Jurkat, Clone E6-1 (cell line): ENCODE data around the gene HECTD2.
A peak's percentile ranks its signal among the peaks of the same experiment; 100 is the strongest.
"Not testable (repeated sequence)": the region's sequence is repeated elsewhere in the genome, so short reads cannot be mapped to it uniquely, and the experiment has no call there.

ENCODE experiments used
- DNase-seq: peaks from one replicate; pipeline ENCODE4 v3.0.0-alpha.2; 2011; ENCODE audit warnings: low read depth, low spot score
- H3K4me3 ChIP-seq: 2 replicates; pipeline ENCODE4 v1.5.1; 2011; ENCODE audit warnings: mild to moderate bottlenecking, low read length, control low read depth, moderate library complexity

The HECTD2 gene

DNA sequence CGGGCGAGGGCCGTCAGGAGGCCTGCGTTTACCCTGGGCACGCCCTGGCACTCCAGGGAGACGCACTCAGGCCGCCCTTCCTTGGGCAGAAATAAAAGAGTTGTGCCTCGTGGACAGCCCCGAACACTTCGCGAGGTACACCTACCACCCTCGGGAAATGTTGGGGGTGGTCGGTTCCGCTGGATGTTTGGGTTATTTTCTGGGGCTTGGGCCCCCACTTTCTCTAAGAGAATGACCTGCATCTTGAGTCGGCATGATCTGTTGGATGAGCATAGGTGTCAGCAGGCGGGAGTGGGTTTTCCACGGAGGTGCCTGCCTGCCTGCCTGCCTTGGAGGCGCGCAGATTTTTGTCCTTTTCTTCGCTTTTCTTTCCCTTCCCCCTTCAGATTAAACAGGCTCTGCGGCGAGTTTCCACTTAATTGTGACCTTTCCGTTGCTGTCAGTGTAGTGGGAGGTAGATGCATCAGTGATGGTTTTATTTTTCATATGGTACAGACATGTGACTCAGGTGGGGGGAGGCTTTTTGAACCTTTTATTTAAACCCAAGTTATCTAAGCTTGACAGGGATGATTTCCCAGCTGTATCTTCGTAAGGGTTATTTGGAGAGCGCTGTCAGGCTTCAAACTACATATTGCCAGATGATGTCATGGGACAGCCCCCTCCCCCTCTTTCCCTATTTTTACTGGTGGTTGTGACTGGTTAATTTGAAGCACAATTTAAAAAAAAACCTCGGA, 661 bp downstream of the HECTD2 start:
- H3K4me3 ChIP-seq, result peak overlapping the region; percentile 53
- no peak for DNase-seq

- no peak overlapping the region for H3K4me3 ChIP-seq
- DNase-seq, result no peak
Measured at GRCh38 chr10:91411621-91412020, 1.5 kb downstream of the HECTD2 start.

GRCh38 chr10:91412354-91413087, 2.4 kb downstream of the HECTD2 start:
- no peak overlapping the region for H3K4me3 ChIP-seq
- DNase-seq, result no peak

GRCh38 chr10:91415816-91416215, 5.7 kb downstream of the HECTD2 start:
- DNase-seq, result peak; percentile 57

GRCh38 chr10:91416339-91416855, 6.3 kb downstream of the HECTD2 start:
- H3K4me3 ChIP-seq, result no peak overlapping the region
- DNase-seq, result no peak

More at GRCh38 chr10:91415816-91416215, 5.7 kb downstream of the HECTD2 start:
- H3K4me3 ChIP-seq, result no peak overlapping the region

- no peak overlapping the region for H3K4me3 ChIP-seq
- no peak for DNase-seq
Measured at GRCh38 chr10:91418416-91418815, 8.3 kb downstream of the HECTD2 start.

GRCh38 chr10:91420868-91421267, 10.7 kb downstream of the HECTD2 start:
- DNase-seq, result no peak
- H3K4me3 ChIP-seq, result no peak overlapping the region

DNA sequence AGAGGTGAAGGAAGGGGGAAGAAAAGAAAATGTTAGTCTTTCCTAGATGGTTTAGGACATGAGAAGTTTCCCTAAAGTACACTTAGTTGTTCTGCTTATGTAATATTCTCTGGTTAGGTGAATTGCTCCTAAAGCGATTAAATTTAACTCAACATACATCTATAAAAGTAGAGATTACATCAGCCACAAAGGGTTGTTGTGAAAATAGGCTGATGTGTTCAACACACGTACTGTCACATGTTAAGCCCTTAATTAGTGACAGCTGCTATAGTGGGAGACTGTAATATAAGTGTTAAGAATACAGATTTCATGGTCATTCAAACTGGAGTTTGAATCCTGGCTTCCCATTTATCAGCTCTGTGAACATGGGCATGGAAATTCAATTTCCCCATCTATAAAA, 12.8 kb downstream of the HECTD2 start:
- H3K4me3 ChIP-seq, result no peak overlapping the region
- DNase-seq, result no peak

- no peak for DNase-seq
- H3K4me3 ChIP-seq, result no peak overlapping the region
Measured at GRCh38 chr10:91424016-91424415, 13.9 kb downstream of the HECTD2 start.

DNA sequence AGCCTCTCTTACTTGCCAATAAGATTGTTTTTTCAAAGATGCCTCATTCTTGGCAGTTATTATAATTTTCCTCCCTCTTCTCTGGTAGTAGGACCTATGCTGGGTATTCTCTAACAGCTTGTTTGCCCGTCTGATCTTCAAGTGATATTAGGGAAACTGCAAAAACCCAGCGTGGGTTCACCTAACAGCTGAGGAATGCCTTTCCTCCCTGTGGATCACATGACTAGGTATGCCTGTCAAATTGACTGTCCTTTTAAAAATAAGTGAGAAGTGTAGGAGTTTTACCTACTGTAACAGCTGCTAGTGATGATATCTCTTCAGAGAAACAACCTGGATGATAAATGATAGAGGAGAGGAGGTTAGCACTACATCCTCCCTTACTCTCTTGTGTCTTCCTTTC, 22.0 kb downstream of the HECTD2 start:
- DNase-seq, result no peak
- no peak overlapping the region for H3K4me3 ChIP-seq

DNA sequence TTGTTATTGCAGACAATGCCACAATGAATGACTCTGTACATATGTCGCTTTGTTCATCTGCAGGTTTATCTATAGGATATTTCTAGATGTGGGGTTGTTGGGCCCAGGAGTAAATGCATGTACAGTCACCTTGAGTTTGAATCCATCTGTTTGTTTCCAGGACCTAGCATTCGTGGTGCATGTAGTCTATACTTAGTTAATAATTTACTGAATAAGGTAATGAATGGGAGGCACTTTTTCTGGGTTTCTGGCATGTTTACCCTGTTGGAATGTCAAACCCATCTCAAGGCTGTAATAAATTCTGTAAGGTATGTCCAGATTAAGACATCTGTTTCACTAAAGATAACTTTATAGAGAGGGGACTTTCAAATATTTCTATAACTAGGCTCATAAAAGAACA, 23.5 kb downstream of the HECTD2 start:
- H3K4me3 ChIP-seq, result no peak overlapping the region
- no peak for DNase-seq

- no peak overlapping the region for H3K4me3 ChIP-seq
- DNase-seq, result no peak
Measured at GRCh38 chr10:91434041-91434440, 23.9 kb downstream of the HECTD2 start.

- no peak overlapping the region for H3K4me3 ChIP-seq
- DNase-seq, result no peak
Measured at GRCh38 chr10:91435241-91435640, 25.1 kb downstream of the HECTD2 start.

DNA sequence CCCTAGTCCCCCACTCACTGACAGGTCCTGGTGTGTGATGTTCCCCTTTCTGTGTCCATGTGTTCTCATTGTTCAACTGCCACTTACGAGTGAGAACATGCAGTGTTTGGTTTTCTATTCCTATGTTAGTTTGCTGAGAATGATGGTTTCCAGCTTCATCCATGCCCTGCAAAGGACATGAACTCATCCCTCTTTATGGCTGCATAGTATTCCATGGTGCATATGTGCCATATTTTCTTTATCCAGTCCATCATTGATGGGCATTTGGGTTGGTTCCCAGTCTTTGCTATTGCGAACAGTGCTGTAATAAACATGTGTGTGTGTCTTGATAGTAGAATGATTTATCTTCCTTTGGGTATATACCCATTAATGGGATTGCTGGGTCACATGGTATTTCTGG, 28.1 kb downstream of the HECTD2 start:
- H3K4me3 ChIP-seq, DNase-seq: not testable (repeated sequence)

- no peak for DNase-seq
- no peak overlapping the region for H3K4me3 ChIP-seq
Measured at GRCh38 chr10:91444211-91445182, 34.4 kb downstream of the HECTD2 start.

DNA sequence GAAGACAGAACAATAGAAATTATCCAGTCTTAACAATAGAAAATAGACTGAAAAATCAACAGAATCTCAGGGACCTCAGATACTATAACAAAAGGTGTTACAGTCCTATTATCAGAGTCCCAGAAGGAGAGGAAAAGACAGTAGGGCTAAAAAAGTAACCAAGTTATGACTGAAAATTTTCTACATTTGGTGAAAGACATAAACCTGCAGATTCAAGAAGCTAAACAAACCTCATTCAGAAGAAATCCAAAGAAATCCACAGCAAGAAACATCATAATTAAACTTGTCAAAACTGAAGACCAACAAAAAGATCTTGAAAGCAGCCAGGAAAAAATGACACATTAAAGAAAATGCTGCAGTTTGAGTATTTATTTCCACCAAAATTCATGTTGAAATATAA, 41.9 kb downstream of the HECTD2 start:
- no peak overlapping the region for H3K4me3 ChIP-seq
- no peak for DNase-seq

- no peak for DNase-seq
- H3K4me3 ChIP-seq, result no peak overlapping the region
Measured at GRCh38 chr10:91453535-91453934, 43.4 kb downstream of the HECTD2 start.

- H3K4me3 ChIP-seq, DNase-seq: not testable (repeated sequence)
Measured at GRCh38 chr10:91455135-91455534, 45.0 kb downstream of the HECTD2 start.

GRCh38 chr10:91460681-91461080, 50.5 kb downstream of the HECTD2 start:
- no peak for DNase-seq
- no peak overlapping the region for H3K4me3 ChIP-seq
